HAP-1 (cell line): ENCODE measurements around the gene PDZRN3.
"Not testable (repeated sequence)": the region's sequence is repeated elsewhere in the genome, so short reads cannot be mapped to it uniquely, and the experiment has no call there.

Experiments
- DNase-seq, 2 experiments: peaks; one replicate each; pipeline ENCODE4 v3.0.0-alpha.2; 2016 to 2020; ENCODE audit warnings: low spot score in 2 of 2
- H3K27me3 ChIP-seq: fragments of 250-450 bp; sonication (Bioruptor Pico); 2 replicates; pipeline ENCODE4 v1.5.1; 2020; ENCODE audit warnings: low read depth, mild to moderate bottlenecking, moderate library complexity
- H3K36me3 ChIP-seq: fragments of 250-450 bp; sonication (Bioruptor Pico); replicated peaks from 2 replicates; pipeline ENCODE4 v1.5.1; 2020; ENCODE audit warnings: mild to moderate bottlenecking
- H3K4me1 ChIP-seq: fragments of 250-450 bp; sonication (Bioruptor Pico); 2 replicates; pipeline ENCODE4 v1.5.1; 2020; ENCODE audit warnings: mild to moderate bottlenecking
- H3K4me3 ChIP-seq: fragments of 250-450 bp; sonication (Bioruptor Pico); 2 replicates; pipeline ENCODE4 v1.5.1; 2020; ENCODE audit warnings: mild to moderate bottlenecking, moderate library complexity
- H3K9me3 ChIP-seq: fragments of 250-450 bp; sonication (Bioruptor Pico); 2 replicates; pipeline ENCODE4 v1.5.1; 2020; ENCODE audit warnings: mild to moderate bottlenecking, moderate library complexity
- in situ Hi-C: fragments of 300-500 bp; cut with MboI; formaldehyde crosslinking; loops from 3 replicates; pipeline ENCODE4 v1.14.3; 2020; ENCODE audit warnings: low sequenced_read_pairs, inconsistent platforms, mixed read lengths

PDZRN3 gene

GRCh38 chr3:73470860-73471259 lies 153.9 kb downstream of the PDZRN3 start:
- Histone ChIP-seq H3K36me3 (no peaks in the 10 kb centered on the region), H3K9me3 (no peaks in the 10 kb centered on the region), H3K4me3 (no peak overlapping the region), H3K27me3 (no peaks in the 10 kb centered on the region), H3K4me1 (no peaks in the 10 kb centered on the region)
- DNase-seq: no peak
- in situ Hi-C loops: no loop called here

- in situ Hi-C loops: no loop called here
Measured at GRCh38 chr3:73469331-73469730, 155.4 kb downstream of the PDZRN3 start.

DNA sequence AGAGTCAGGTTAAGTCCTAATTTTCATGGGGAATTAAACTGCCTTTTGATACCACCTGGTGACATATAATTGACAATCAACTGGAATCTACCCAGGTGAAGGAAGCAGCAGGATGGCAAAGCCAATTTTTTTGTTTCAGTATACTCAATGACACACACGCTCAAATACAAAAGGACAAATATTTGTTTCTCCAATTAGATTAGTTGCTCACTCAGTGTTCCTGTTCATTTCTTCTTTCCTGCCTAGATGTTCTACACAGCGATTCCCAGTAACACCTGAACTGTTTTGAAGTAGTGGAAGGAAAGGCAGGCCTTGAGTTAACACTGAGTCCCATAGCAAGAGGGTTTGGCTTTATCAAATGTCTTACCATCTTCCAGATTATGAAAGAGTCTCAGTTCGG lies 157.5 kb downstream of the PDZRN3 start:
- Histone ChIP-seq H3K27me3 (no peaks in the 10 kb centered on the region; the same call in 1 of the 2 replicates), H3K4me3 (no peak overlapping the region), H3K9me3 (no peaks in the 10 kb centered on the region), H3K36me3 (no peaks in the 10 kb centered on the region), H3K4me1 (no peaks in the 10 kb centered on the region)
- no peak for DNase-seq
- in situ Hi-C loops: no loop called here

More at GRCh38 chr3:73469331-73469730, 155.4 kb downstream of the PDZRN3 start:
- Histone ChIP-seq H3K9me3 (no peaks in the 10 kb centered on the region), H3K27me3 (no peaks in the 10 kb centered on the region; the same call in 1 of the 2 replicates), H3K4me1 (no peaks in the 10 kb centered on the region), H3K36me3 (no peaks in the 10 kb centered on the region), H3K4me3 (no peak overlapping the region)
- no peak for DNase-seq

DNA sequence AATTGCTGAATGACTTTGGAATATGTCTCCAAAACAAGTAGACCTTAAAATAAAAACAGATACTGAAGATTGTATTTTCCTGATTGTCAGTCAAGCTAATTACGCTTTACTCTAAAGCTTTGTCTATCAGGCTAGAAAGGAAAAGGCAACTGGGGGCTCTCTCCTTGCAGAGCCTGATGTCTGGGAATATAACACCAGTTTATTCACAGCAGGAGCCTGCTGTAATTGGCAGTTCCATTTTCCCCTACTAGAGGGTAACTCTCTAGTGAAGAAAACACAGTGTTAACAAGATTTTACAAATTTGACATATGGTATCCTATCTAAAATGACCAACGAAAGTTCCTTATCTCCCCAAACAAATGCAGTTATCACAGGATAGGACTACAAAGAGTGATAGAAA lies 158.8 kb downstream of the PDZRN3 start:
- in situ Hi-C loops: no loop called here
- Histone ChIP-seq H3K4me3 (no peak overlapping the region), H3K9me3 (no peaks in the 10 kb centered on the region), H3K27me3 (no peaks in the 10 kb centered on the region; the same call in 1 of the 2 replicates), H3K4me1 (no peaks in the 10 kb centered on the region), H3K36me3 (no peaks in the 10 kb centered on the region)
- DNase-seq: no peak

DNA sequence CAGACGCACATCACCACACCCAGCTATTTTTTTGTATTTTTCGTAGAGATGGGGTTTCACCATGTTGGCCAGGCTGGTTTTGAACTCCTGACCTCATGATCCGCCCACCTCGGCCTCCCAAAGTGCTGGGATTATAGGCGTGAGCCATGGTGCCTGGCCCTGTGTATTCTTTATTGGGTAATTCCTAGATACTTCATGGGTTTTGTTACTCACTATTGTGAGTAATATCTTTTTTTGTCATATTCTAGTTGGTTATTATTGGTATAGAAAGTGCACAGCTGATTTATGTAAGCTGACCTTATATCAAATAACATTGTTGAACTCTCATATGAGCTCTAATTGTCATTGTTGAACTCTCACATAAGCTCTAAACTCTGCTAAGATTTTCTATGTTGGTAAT lies 160.6 kb downstream of the PDZRN3 start:
- H3K4me3 ChIP-seq, in situ Hi-C loops, H3K27me3 ChIP-seq, H3K4me1 ChIP-seq, H3K36me3 ChIP-seq, H3K9me3 ChIP-seq, DNase-seq: not testable (repeated sequence)

- H3K9me3 ChIP-seq: no peaks in the 10 kb centered on the region
- H3K4me1 ChIP-seq: no peaks in the 10 kb centered on the region
- in situ Hi-C loops: no loop called here
- H3K27me3 ChIP-seq: no peaks in the 10 kb centered on the region; the same call in 1 of the 2 replicates
- no peaks in the 10 kb centered on the region for H3K36me3 ChIP-seq
- no peak overlapping the region for H3K4me3 ChIP-seq
- no peak for DNase-seq
Measured at GRCh38 chr3:73461547-73461946, 163.2 kb downstream of the PDZRN3 start.

GRCh38 chr3:73459711-73460110 lies 165.0 kb downstream of the PDZRN3 start:
- no peaks in the 10 kb centered on the region for H3K9me3 ChIP-seq
- H3K36me3 ChIP-seq: no peaks in the 10 kb centered on the region
- no peaks in the 10 kb centered on the region for H3K4me1 ChIP-seq
- H3K27me3 ChIP-seq: no peaks in the 10 kb centered on the region
- no peak overlapping the region for H3K4me3 ChIP-seq
- DNase-seq: no peak
- in situ Hi-C loops: no loop called here

DNA sequence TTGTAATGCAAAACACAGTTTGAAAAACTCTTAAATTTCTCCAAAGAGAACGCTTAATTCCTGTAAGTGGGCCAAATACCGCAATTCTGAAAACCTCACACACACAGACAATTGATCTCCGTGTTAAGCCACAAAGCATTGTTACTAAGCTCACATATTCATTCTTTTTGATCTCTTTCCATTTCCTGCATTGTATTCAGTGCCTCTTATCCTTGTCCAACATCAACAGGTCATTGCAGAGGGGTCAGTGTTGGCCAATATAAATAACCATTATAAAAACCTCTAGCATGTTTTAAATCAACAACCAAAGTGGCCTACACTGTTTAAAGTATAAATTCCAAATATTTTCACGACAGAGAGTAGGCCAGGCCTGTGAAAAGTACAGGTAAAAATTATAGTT lies 171.1 kb downstream of the PDZRN3 start:
- no peaks in the 10 kb centered on the region for H3K36me3 ChIP-seq
- in situ Hi-C loops: no loop called here
- H3K4me3 ChIP-seq: no peak overlapping the region
- no peaks in the 10 kb centered on the region for H3K4me1 ChIP-seq
- H3K9me3 ChIP-seq: no peaks in the 10 kb centered on the region
- peak in 1 of 2 experiments; percentile 41 for DNase-seq
- peaks cover 1% of the 10 kb centered on the region for H3K27me3 ChIP-seq

GRCh38 chr3:73452729-73453128 lies 172.0 kb downstream of the PDZRN3 start:
- peaks cover 11% of the 10 kb centered on the region for H3K27me3 ChIP-seq
- H3K4me3 ChIP-seq: no peak overlapping the region
- no peaks in the 10 kb centered on the region for H3K4me1 ChIP-seq
- no peaks in the 10 kb centered on the region for H3K9me3 ChIP-seq
- in situ Hi-C loops: no loop called here
- DNase-seq: no peak
- no peaks in the 10 kb centered on the region for H3K36me3 ChIP-seq

- Histone ChIP-seq H3K9me3 (no peaks in the 10 kb centered on the region), H3K4me1 (no peaks in the 10 kb centered on the region), H3K27me3 (peaks cover 18% of the 10 kb centered on the region), H3K36me3 (no peaks in the 10 kb centered on the region), H3K4me3 (no peak overlapping the region)
- DNase-seq: no peak
- in situ Hi-C loops: no loop called here
Measured at GRCh38 chr3:73451301-73451944, 173.3 kb downstream of the PDZRN3 start.

DNA sequence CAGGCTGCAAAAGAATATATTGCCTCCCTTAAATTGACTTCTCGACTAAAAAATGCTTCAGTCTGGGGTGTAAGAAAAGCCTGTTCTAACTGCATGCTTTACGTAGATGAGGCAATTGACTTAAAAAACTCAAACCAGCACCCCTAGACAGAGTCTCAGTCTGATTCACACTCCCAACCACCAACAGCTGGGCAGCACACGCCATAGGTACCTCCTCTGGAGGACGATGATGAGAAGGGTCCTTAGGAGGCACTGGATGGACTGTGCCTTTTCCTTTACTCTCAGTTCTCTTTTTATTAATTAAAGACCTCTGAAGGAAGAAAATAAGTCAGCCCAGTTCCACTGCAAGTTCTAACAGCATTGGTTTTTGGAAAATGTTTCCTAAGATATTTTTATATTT lies 175.0 kb downstream of the PDZRN3 start:
- in situ Hi-C loops: no loop called here

GRCh38 chr3:73448761-73449301 lies 175.9 kb downstream of the PDZRN3 start:
- no peaks in the 10 kb centered on the region for H3K9me3 ChIP-seq
- peaks cover 18% of the 10 kb centered on the region for H3K27me3 ChIP-seq
- DNase-seq: no peak
- H3K36me3 ChIP-seq: no peaks in the 10 kb centered on the region
- no peak overlapping the region for H3K4me3 ChIP-seq
- in situ Hi-C loops: no loop called here
- no peaks in the 10 kb centered on the region for H3K4me1 ChIP-seq

More for the DNA sequence above, 175.0 kb downstream of the PDZRN3 start:
- Histone ChIP-seq H3K9me3 (no peaks in the 10 kb centered on the region), H3K27me3 (peaks cover 18% of the 10 kb centered on the region), H3K4me1 (no peaks in the 10 kb centered on the region), H3K36me3 (no peaks in the 10 kb centered on the region), H3K4me3 (no peak overlapping the region)
- DNase-seq: no peak

- no peak for DNase-seq
- H3K4me1 ChIP-seq: no peaks in the 10 kb centered on the region
- H3K36me3 ChIP-seq: no peaks in the 10 kb centered on the region
- H3K9me3 ChIP-seq: no peaks in the 10 kb centered on the region
- peaks cover 18% of the 10 kb centered on the region for H3K27me3 ChIP-seq
- in situ Hi-C loops: no loop called here
- no peak overlapping the region for H3K4me3 ChIP-seq
Measured at GRCh38 chr3:73448041-73448440, 176.7 kb downstream of the PDZRN3 start.

DNA sequence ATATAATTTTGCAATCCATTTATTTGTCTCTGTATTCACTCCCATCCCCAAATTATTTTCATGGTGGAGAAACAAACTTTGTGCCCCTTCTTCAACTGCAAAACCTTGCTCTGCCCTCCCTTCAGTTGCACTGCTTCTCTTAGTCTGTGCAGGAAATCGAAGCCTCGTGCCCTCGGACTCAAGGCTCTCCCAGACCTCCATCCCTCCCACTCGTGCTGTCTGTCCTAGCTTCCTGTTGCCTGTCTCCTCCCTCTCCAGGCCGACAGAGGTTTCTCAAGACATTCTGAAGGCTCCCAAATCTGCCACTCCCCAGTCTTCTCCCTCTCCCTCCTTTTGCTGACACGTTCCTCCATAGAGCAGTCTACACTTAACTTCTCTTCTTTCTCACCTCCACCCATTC lies 177.6 kb downstream of the PDZRN3 start:
- Histone ChIP-seq H3K9me3 (no peaks in the 10 kb centered on the region), H3K4me3 (no peak overlapping the region), H3K27me3 (peaks cover 18% of the 10 kb centered on the region), H3K36me3 (no peaks in the 10 kb centered on the region), H3K4me1 (no peaks in the 10 kb centered on the region)
- DNase-seq: no peak
- in situ Hi-C loops: no loop called here
